ENCODE data around the gene CAMK2D.

The CAMK2D gene

GRCh38 chr4:113495790-113496189, 265.7 kb downstream of the CAMK2D start:
- TF ChIP-seq ZNF565 (CRISPR knock-in tag; conservative IDR thresholded peaks at IDR 0.05; ENCODE audit: low read depth): no peak
- no peak for TF ChIP-seq ESRRG (CRISPR knock-in tag; IDR thresholded peaks at IDR 0.05)
- TF ChIP-seq ZNF8 (CRISPR knock-in tag; IDR thresholded peaks at IDR 0.05): no peak
- TF ChIP-seq POU6F1 (CRISPR knock-in tag; IDR thresholded peaks at IDR 0.05; ENCODE audit: borderline replicate concordance, low read depth): no peak
- TF ChIP-seq ARNTL (CRISPR knock-in tag; IDR thresholded peaks at IDR 0.05; ENCODE audit: borderline replicate concordance, low read depth): no peak
- TF ChIP-seq CSRNP3 (CRISPR knock-in tag; IDR thresholded peaks at IDR 0.05): no peak
- TF ChIP-seq ISL1 (CRISPR knock-in tag; IDR thresholded peaks at IDR 0.05): no peak
- no peak for TF ChIP-seq SNAI2 (CRISPR knock-in tag; IDR thresholded peaks at IDR 0.05)
- no peak for TF ChIP-seq RARB (CRISPR knock-in tag; IDR thresholded peaks at IDR 0.05)
- TF ChIP-seq TOX (CRISPR knock-in tag; IDR thresholded peaks at IDR 0.05; ENCODE audit: borderline replicate concordance): no peak
- TF ChIP-seq ZFP30 (CRISPR knock-in tag; IDR thresholded peaks at IDR 0.05): no peak
- no peak for TF ChIP-seq ZNF70 (CRISPR knock-in tag; IDR thresholded peaks at IDR 0.05)
- no peak for TF ChIP-seq GLIS3 (CRISPR knock-in tag; IDR thresholded peaks at IDR 0.05)
- TF ChIP-seq ZC3H10 (CRISPR knock-in tag; IDR thresholded peaks at IDR 0.05): no peak
- no peak for TF ChIP-seq PPARA (CRISPR knock-in tag; IDR thresholded peaks at IDR 0.05; ENCODE audit: borderline replicate concordance)
- no peak for TF ChIP-seq ZFP3 (CRISPR knock-in tag; IDR thresholded peaks at IDR 0.05)
- TF ChIP-seq CSDC2 (CRISPR knock-in tag; IDR thresholded peaks at IDR 0.05): no peak
- ATAC-seq: no peak

GRCh38 chr4:113483131-113483530, 278.4 kb downstream of the CAMK2D start:
- TF ChIP-seq BACH2 (CRISPR knock-in tag; IDR thresholded peaks at IDR 0.05; ENCODE audit: borderline replicate concordance): no peak
- TF ChIP-seq ZFP3 (CRISPR knock-in tag; IDR thresholded peaks at IDR 0.05): no peak
- no peak for TF ChIP-seq OSR1 (CRISPR knock-in tag; IDR thresholded peaks at IDR 0.05)
- TF ChIP-seq GLIS3 (CRISPR knock-in tag; IDR thresholded peaks at IDR 0.05): no peak
- TF ChIP-seq PATZ1 (CRISPR knock-in tag; IDR thresholded peaks at IDR 0.05; ENCODE audit: borderline replicate concordance): no peak
- no peak for TF ChIP-seq CSDC2 (CRISPR knock-in tag; IDR thresholded peaks at IDR 0.05)
- TF ChIP-seq SNAI2 (CRISPR knock-in tag; IDR thresholded peaks at IDR 0.05): no peak
- TF ChIP-seq ESRRG (CRISPR knock-in tag; IDR thresholded peaks at IDR 0.05): no peak
- no peak for TF ChIP-seq ZFP30 (CRISPR knock-in tag; IDR thresholded peaks at IDR 0.05)
- no peak for TF ChIP-seq ZNF70 (CRISPR knock-in tag; IDR thresholded peaks at IDR 0.05)
- no peak for TF ChIP-seq CREB5 (CRISPR knock-in tag; IDR thresholded peaks at IDR 0.05; ENCODE audit: low read depth)
- TF ChIP-seq CSRNP3 (CRISPR knock-in tag; IDR thresholded peaks at IDR 0.05): no peak
- no peak for TF ChIP-seq ZNF8 (CRISPR knock-in tag; IDR thresholded peaks at IDR 0.05)
- no peak for TF ChIP-seq RARB (CRISPR knock-in tag; IDR thresholded peaks at IDR 0.05)
- no peak for TF ChIP-seq ISL1 (CRISPR knock-in tag; IDR thresholded peaks at IDR 0.05)
- no peak for TF ChIP-seq TCF4 (CRISPR knock-in tag; IDR thresholded peaks at IDR 0.05; ENCODE audit: borderline replicate concordance)
- ATAC-seq: no peak

GRCh38 chr4:113482325-113482724, 279.2 kb downstream of the CAMK2D start:
- no peak for TF ChIP-seq OSR1 (CRISPR knock-in tag; IDR thresholded peaks at IDR 0.05)
- TF ChIP-seq ZFP3 (CRISPR knock-in tag; IDR thresholded peaks at IDR 0.05): no peak
- TF ChIP-seq ESRRG (CRISPR knock-in tag; IDR thresholded peaks at IDR 0.05): no peak
- TF ChIP-seq CSDC2 (CRISPR knock-in tag; IDR thresholded peaks at IDR 0.05): no peak
- no peak for TF ChIP-seq TOX (CRISPR knock-in tag; IDR thresholded peaks at IDR 0.05; ENCODE audit: borderline replicate concordance)
- TF ChIP-seq CSRNP3 (CRISPR knock-in tag; IDR thresholded peaks at IDR 0.05): no peak
- TF ChIP-seq POU6F1 (CRISPR knock-in tag; IDR thresholded peaks at IDR 0.05; ENCODE audit: borderline replicate concordance, low read depth): no peak
- no peak for TF ChIP-seq ZNF565 (CRISPR knock-in tag; conservative IDR thresholded peaks at IDR 0.05; ENCODE audit: low read depth)
- no peak for TF ChIP-seq RARB (CRISPR knock-in tag; IDR thresholded peaks at IDR 0.05)
- TF ChIP-seq CREB5 (CRISPR knock-in tag; IDR thresholded peaks at IDR 0.05; ENCODE audit: low read depth): no peak
- ATAC-seq: no peak
